Measurements from ENCODE around the gene DDX28.
"Not testable (repeated sequence)": the region's sequence is repeated elsewhere in the genome, so short reads cannot be mapped to it uniquely, and the experiment has no call there.

Gene DDX28

GRCh38 chr16:68031951-68032350, 8.9 kb upstream of the DDX28 start:
- no peak overlapping the region for H3K4me3 ChIP-seq (ENCODE audit: low read length)
- H3K27ac ChIP-seq (ENCODE audit: low read depth, low read length), result no peak overlapping the region
- no peaks in the 10 kb centered on the region for H3K4me1 ChIP-seq (ENCODE audit: control insufficient read depth, insufficient read depth, low read length)
- no peaks in the 10 kb centered on the region for H3K27me3 ChIP-seq (ENCODE audit: control insufficient read depth, insufficient read depth, low read length)
- no peak overlapping the region for H3K9ac ChIP-seq (ENCODE audit: low read length)
- no peaks in the 10 kb centered on the region for H3K36me3 ChIP-seq (ENCODE audit: control insufficient read depth, insufficient read depth, low read length)

GRCh38 chr16:68030108-68030507, 7.1 kb upstream of the DDX28 start:
- not testable (repeated sequence) for H3K4me1 ChIP-seq (ENCODE audit: control insufficient read depth, insufficient read depth, low read length); H3K27ac ChIP-seq (ENCODE audit: low read depth, low read length); H3K27me3 ChIP-seq (ENCODE audit: control insufficient read depth, insufficient read depth, low read length); H3K9ac ChIP-seq (ENCODE audit: low read length); H3K4me3 ChIP-seq (ENCODE audit: low read length); H3K36me3 ChIP-seq (ENCODE audit: control insufficient read depth, insufficient read depth, low read length)

GRCh38 chr16:68028996-68029395, 6.0 kb upstream of the DDX28 start:
- Histone ChIP-seq H3K9ac (ENCODE audit: low read length) (no peak overlapping the region), H3K27me3 (ENCODE audit: control insufficient read depth, insufficient read depth, low read length) (no peaks in the 10 kb centered on the region), H3K4me3 (ENCODE audit: low read length) (no peak overlapping the region), H3K4me1 (ENCODE audit: control insufficient read depth, insufficient read depth, low read length) (no peaks in the 10 kb centered on the region), H3K36me3 (ENCODE audit: control insufficient read depth, insufficient read depth, low read length) (no peaks in the 10 kb centered on the region), H3K27ac (ENCODE audit: low read depth, low read length) (no peak overlapping the region)

GRCh38 chr16:68022278-68022727, 729 bp downstream of the DDX28 start:
- Histone ChIP-seq H3K27me3 (ENCODE audit: control insufficient read depth, insufficient read depth, low read length) (no peaks in the 10 kb centered on the region), H3K4me1 (ENCODE audit: control insufficient read depth, insufficient read depth, low read length) (peaks cover 7% of the 10 kb centered on the region), H3K36me3 (ENCODE audit: control insufficient read depth, insufficient read depth, low read length) (no peaks in the 10 kb centered on the region), H3K4me3 (ENCODE audit: low read length) (peak overlapping the region; percentile 99), H3K27ac (ENCODE audit: low read depth, low read length) (peak overlapping the region; percentile 77), H3K9ac (ENCODE audit: low read length) (peak overlapping the region; percentile 74)

- H3K36me3 ChIP-seq (ENCODE audit: control insufficient read depth, insufficient read depth, low read length), result no peaks in the 10 kb centered on the region
- H3K27ac ChIP-seq (ENCODE audit: low read depth, low read length), result no peak overlapping the region
- H3K27me3 ChIP-seq (ENCODE audit: control insufficient read depth, insufficient read depth, low read length), result no peaks in the 10 kb centered on the region
- peaks cover 7% of the 10 kb centered on the region for H3K4me1 ChIP-seq (ENCODE audit: control insufficient read depth, insufficient read depth, low read length)
- no peak overlapping the region for H3K9ac ChIP-seq (ENCODE audit: low read length)
- H3K4me3 ChIP-seq (ENCODE audit: low read length), result no peak overlapping the region
Observed at GRCh38 chr16:68021490-68021889, 1.5 kb downstream of the DDX28 start.

- H3K4me1 ChIP-seq (ENCODE audit: control insufficient read depth, insufficient read depth, low read length), result peaks cover 7% of the 10 kb centered on the region
- H3K27ac ChIP-seq (ENCODE audit: low read depth, low read length), result no peak overlapping the region
- H3K9ac ChIP-seq (ENCODE audit: low read length), result no peak overlapping the region
- H3K36me3 ChIP-seq (ENCODE audit: control insufficient read depth, insufficient read depth, low read length), result no peaks in the 10 kb centered on the region
- no peak overlapping the region for H3K4me3 ChIP-seq (ENCODE audit: low read length)
- no peaks in the 10 kb centered on the region for H3K27me3 ChIP-seq (ENCODE audit: control insufficient read depth, insufficient read depth, low read length)
Observed at GRCh38 chr16:68019167-68019680, 3.8 kb downstream of the DDX28 start.

GRCh38 chr16:68015681-68016080, 7.4 kb downstream of the DDX28 start, which contains the start of gene DPEP2NB:
DPEP2NB (minus strand) TSS chr16:68015911; CDS start chr16:68015770, 141 bp downstream.
- H3K27ac ChIP-seq (ENCODE audit: low read depth, low read length), result no peak within 1 kb of the TSS
- H3K4me3 ChIP-seq (ENCODE audit: low read length), result no peak within 1 kb of the TSS
- no peaks in the 10 kb centered on the region for H3K4me1 ChIP-seq (ENCODE audit: control insufficient read depth, insufficient read depth, low read length)

GRCh38 chr16:68013440-68013839, 9.6 kb downstream of the DDX28 start:
- Histone ChIP-seq H3K4me1 (ENCODE audit: control insufficient read depth, insufficient read depth, low read length) (no peaks in the 10 kb centered on the region), H3K9ac (ENCODE audit: low read length) (no peak overlapping the region), H3K36me3 (ENCODE audit: control insufficient read depth, insufficient read depth, low read length) (no peaks in the 10 kb centered on the region), H3K4me3 (ENCODE audit: low read length) (no peak overlapping the region), H3K27ac (ENCODE audit: low read depth, low read length) (no peak overlapping the region), H3K27me3 (ENCODE audit: control insufficient read depth, insufficient read depth, low read length) (no peaks in the 10 kb centered on the region)

More at GRCh38 chr16:68015681-68016080, 7.4 kb downstream of the DDX28 start, which contains the start of gene DPEP2NB:
- Histone ChIP-seq H3K27me3 (ENCODE audit: control insufficient read depth, insufficient read depth, low read length) (no peaks in the 10 kb centered on the region), H3K9ac (ENCODE audit: low read length) (no peak within 1 kb of the TSS), H3K36me3 (ENCODE audit: control insufficient read depth, insufficient read depth, low read length) (no peaks in the 10 kb centered on the region)

- not testable (repeated sequence) for H3K9ac ChIP-seq (ENCODE audit: low read length); H3K27me3 ChIP-seq (ENCODE audit: control insufficient read depth, insufficient read depth, low read length); H3K36me3 ChIP-seq (ENCODE audit: control insufficient read depth, insufficient read depth, low read length); H3K27ac ChIP-seq (ENCODE audit: low read depth, low read length); H3K4me1 ChIP-seq (ENCODE audit: control insufficient read depth, insufficient read depth, low read length); H3K4me3 ChIP-seq (ENCODE audit: low read length)
Observed at GRCh38 chr16:68009872-68010271, 13.2 kb downstream of the DDX28 start.

GRCh38 chr16:68009157-68009735, 13.8 kb downstream of the DDX28 start:
- no peak overlapping the region for H3K4me3 ChIP-seq (ENCODE audit: low read length)
- H3K4me1 ChIP-seq (ENCODE audit: control insufficient read depth, insufficient read depth, low read length), result no peaks in the 10 kb centered on the region

GRCh38 chr16:68005786-68006286, 17.2 kb downstream of the DDX28 start:
- H3K4me3 ChIP-seq (ENCODE audit: low read length), result no peak overlapping the region
- no peak overlapping the region for H3K27ac ChIP-seq (ENCODE audit: low read depth, low read length)
- H3K36me3 ChIP-seq (ENCODE audit: control insufficient read depth, insufficient read depth, low read length), result no peaks in the 10 kb centered on the region
- H3K27me3 ChIP-seq (ENCODE audit: control insufficient read depth, insufficient read depth, low read length), result no peaks in the 10 kb centered on the region
- no peak overlapping the region for H3K9ac ChIP-seq (ENCODE audit: low read length)
- no peaks in the 10 kb centered on the region for H3K4me1 ChIP-seq (ENCODE audit: control insufficient read depth, insufficient read depth, low read length)

More at GRCh38 chr16:68009157-68009735, 13.8 kb downstream of the DDX28 start:
- Histone ChIP-seq H3K36me3 (ENCODE audit: control insufficient read depth, insufficient read depth, low read length) (no peaks in the 10 kb centered on the region), H3K27me3 (ENCODE audit: control insufficient read depth, insufficient read depth, low read length) (no peaks in the 10 kb centered on the region), H3K27ac (ENCODE audit: low read depth, low read length) (no peak overlapping the region), H3K9ac (ENCODE audit: low read length) (no peak overlapping the region)

GRCh38 chr16:68005211-68005610, 17.8 kb downstream of the DDX28 start:
- no peaks in the 10 kb centered on the region for H3K36me3 ChIP-seq (ENCODE audit: control insufficient read depth, insufficient read depth, low read length)
- no peak overlapping the region for H3K27ac ChIP-seq (ENCODE audit: low read depth, low read length)
- no peak overlapping the region for H3K9ac ChIP-seq (ENCODE audit: low read length)
- H3K4me1 ChIP-seq (ENCODE audit: control insufficient read depth, insufficient read depth, low read length), result no peaks in the 10 kb centered on the region
- H3K4me3 ChIP-seq (ENCODE audit: low read length), result no peak overlapping the region
- no peaks in the 10 kb centered on the region for H3K27me3 ChIP-seq (ENCODE audit: control insufficient read depth, insufficient read depth, low read length)

GRCh38 chr16:68003031-68003430, 20.0 kb downstream of the DDX28 start:
- no peaks in the 10 kb centered on the region for H3K36me3 ChIP-seq (ENCODE audit: control insufficient read depth, insufficient read depth, low read length)
- H3K4me3 ChIP-seq (ENCODE audit: low read length), result no peak overlapping the region
- no peaks in the 10 kb centered on the region for H3K4me1 ChIP-seq (ENCODE audit: control insufficient read depth, insufficient read depth, low read length)
- H3K27me3 ChIP-seq (ENCODE audit: control insufficient read depth, insufficient read depth, low read length), result no peaks in the 10 kb centered on the region
- H3K27ac ChIP-seq (ENCODE audit: low read depth, low read length), result no peak overlapping the region
- no peak overlapping the region for H3K9ac ChIP-seq (ENCODE audit: low read length)
